ENCODE results near the gene HIVEP2. TPM values are rescaled to one million over a fixed set of nuclear protein-coding genes. Genes with fewer than 3 reads are reported as not detected.

HIVEP2 gene
- total and polyA plus RNA-seq, 2 donors (not counting 1 experiment from before 2014, with no cell fraction given): 5.0 to 14.4 TPM

GRCh38 chr6:142850679-142851423, 94.1 kb downstream of the HIVEP2 start:
- peaks cover 9% of the 10 kb centered on the region for H3K79me2 ChIP-seq (ENCODE audit: control insufficient read depth, insufficient read depth, low read length)

GRCh38 chr6:142848976-142849375, 96.0 kb downstream of the HIVEP2 start:
- Histone ChIP-seq H3K27ac (ENCODE audit: insufficient read depth, low read length) (no peak overlapping the region), H3K27me3 (ENCODE audit: control insufficient read depth, insufficient read depth, low read length) (no peaks in the 10 kb centered on the region), H3K9me3 (ENCODE audit: control insufficient read depth, insufficient read depth, low read depth, low read length) (no peaks in the 10 kb centered on the region), H3K9ac (ENCODE audit: insufficient read depth, low read length) (no peak overlapping the region), H3K36me3 (ENCODE audit: control insufficient read depth, insufficient read depth, low read length) (no peaks in the 10 kb centered on the region), H3K4me1 (ENCODE audit: control insufficient read depth, extremely low read depth, insufficient read depth, low read length) (peaks cover 24% of the 10 kb centered on the region), H2AFZ (ENCODE audit: low read length) (no peak overlapping the region), H3K4me2 (ENCODE audit: extremely low read depth, insufficient read depth, low read length) (no peak overlapping the region), H3K79me2 (ENCODE audit: control insufficient read depth, insufficient read depth, low read length) (peaks cover 15% of the 10 kb centered on the region), H3K4me3 (replicated peaks in 1 of 4; ENCODE audit: control extremely low read depth in 1 of 4, insufficient read depth in 1 of 4, low read depth in 3 of 4, low read length in 4 of 4) (no peak overlapping the region), H4K20me1 (ENCODE audit: control insufficient read depth, extremely low read depth, insufficient read depth, low read length) (no peaks in the 10 kb centered on the region)
- TF ChIP-seq EZH2 (IDR thresholded peaks at IDR 0.05; ENCODE audit: low read length, missing control alignments) (no peak), CTCF (conservative IDR thresholded peaks at IDR 0.05 in 1 of 2, IDR thresholded peaks at IDR 0.05 in 1 of 2; ENCODE audit: low read depth in 1 of 2, low read length in 2 of 2) (no peak)
- DNase-seq (ENCODE audit: low read depth in 2 of 2): no peak

More at GRCh38 chr6:142850679-142851423, 94.1 kb downstream of the HIVEP2 start:
- TF ChIP-seq EZH2 (IDR thresholded peaks at IDR 0.05; ENCODE audit: low read length, missing control alignments): no peak
- no peak for TF ChIP-seq CTCF (conservative IDR thresholded peaks at IDR 0.05 in 1 of 2, IDR thresholded peaks at IDR 0.05 in 1 of 2; ENCODE audit: low read depth in 1 of 2, low read length in 2 of 2)
- Histone ChIP-seq H3K36me3 (ENCODE audit: control insufficient read depth, insufficient read depth, low read length) (no peaks in the 10 kb centered on the region), H3K4me2 (ENCODE audit: extremely low read depth, insufficient read depth, low read length) (peak overlapping the region; percentile 19), H2AFZ (ENCODE audit: low read length) (no peak overlapping the region), H3K9ac (ENCODE audit: insufficient read depth, low read length) (no peak overlapping the region), H3K27ac (ENCODE audit: insufficient read depth, low read length) (peak overlapping the region; percentile 27), H3K27me3 (ENCODE audit: control insufficient read depth, insufficient read depth, low read length) (no peaks in the 10 kb centered on the region), H3K4me1 (ENCODE audit: control insufficient read depth, extremely low read depth, insufficient read depth, low read length) (peaks cover 12% of the 10 kb centered on the region), H3K9me3 (ENCODE audit: control insufficient read depth, insufficient read depth, low read depth, low read length) (no peaks in the 10 kb centered on the region), H4K20me1 (ENCODE audit: control insufficient read depth, extremely low read depth, insufficient read depth, low read length) (no peaks in the 10 kb centered on the region), H3K4me3 (replicated peaks in 1 of 4; ENCODE audit: control extremely low read depth in 1 of 4, insufficient read depth in 1 of 4, low read depth in 3 of 4, low read length in 4 of 4) (no peak overlapping the region)
- peak in 1 of 2 donors; percentile 65 for DNase-seq (ENCODE audit: low read depth in 2 of 2)

- Histone ChIP-seq H3K79me2 (ENCODE audit: control insufficient read depth, insufficient read depth, low read length) (peaks cover 17% of the 10 kb centered on the region), H3K4me3 (replicated peaks in 1 of 4; ENCODE audit: control extremely low read depth in 1 of 4, insufficient read depth in 1 of 4, low read depth in 3 of 4, low read length in 4 of 4) (no peak overlapping the region), H3K27ac (ENCODE audit: insufficient read depth, low read length) (no peak overlapping the region), H3K4me2 (ENCODE audit: extremely low read depth, insufficient read depth, low read length) (no peak overlapping the region), H4K20me1 (ENCODE audit: control insufficient read depth, extremely low read depth, insufficient read depth, low read length) (no peaks in the 10 kb centered on the region), H3K9me3 (ENCODE audit: control insufficient read depth, insufficient read depth, low read depth, low read length) (no peaks in the 10 kb centered on the region), H3K27me3 (ENCODE audit: control insufficient read depth, insufficient read depth, low read length) (no peaks in the 10 kb centered on the region), H2AFZ (ENCODE audit: low read length) (no peak overlapping the region), H3K36me3 (ENCODE audit: control insufficient read depth, insufficient read depth, low read length) (no peaks in the 10 kb centered on the region), H3K9ac (ENCODE audit: insufficient read depth, low read length) (no peak overlapping the region), H3K4me1 (ENCODE audit: control insufficient read depth, extremely low read depth, insufficient read depth, low read length) (peaks cover 27% of the 10 kb centered on the region)
- no peak for TF ChIP-seq EZH2 (IDR thresholded peaks at IDR 0.05; ENCODE audit: low read length, missing control alignments)
- no peak for TF ChIP-seq CTCF (conservative IDR thresholded peaks at IDR 0.05 in 1 of 2, IDR thresholded peaks at IDR 0.05 in 1 of 2; ENCODE audit: low read depth in 1 of 2, low read length in 2 of 2)
- no peak for DNase-seq (ENCODE audit: low read depth in 2 of 2)
Measured at GRCh38 chr6:142848156-142848555, 96.8 kb downstream of the HIVEP2 start.

Data from fibroblast of lung (primary cell).